ENCODE results near the gene SLC39A5.

DNA sequence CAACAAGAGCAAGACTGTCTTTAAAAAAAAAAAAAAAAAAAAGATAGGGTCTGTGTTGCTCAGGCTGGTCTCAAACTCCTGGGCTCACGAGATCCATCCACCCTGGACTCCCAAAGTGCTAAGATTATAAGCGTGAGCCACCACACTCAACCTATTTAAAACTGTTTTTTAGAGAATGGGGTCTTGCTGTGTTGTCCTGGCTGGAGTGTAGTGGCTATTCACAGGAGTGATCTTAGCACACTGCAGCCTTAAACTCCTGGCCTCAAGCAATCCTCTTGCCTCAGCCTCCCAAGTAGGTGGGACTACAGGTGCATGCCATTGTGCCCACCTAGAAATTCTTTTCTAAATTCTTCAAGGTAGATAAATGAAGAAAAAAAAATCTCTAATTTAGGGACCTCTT lies 44.4 kb downstream of the SLC39A5 start:
- TF ChIP-seq, protein P1, sequence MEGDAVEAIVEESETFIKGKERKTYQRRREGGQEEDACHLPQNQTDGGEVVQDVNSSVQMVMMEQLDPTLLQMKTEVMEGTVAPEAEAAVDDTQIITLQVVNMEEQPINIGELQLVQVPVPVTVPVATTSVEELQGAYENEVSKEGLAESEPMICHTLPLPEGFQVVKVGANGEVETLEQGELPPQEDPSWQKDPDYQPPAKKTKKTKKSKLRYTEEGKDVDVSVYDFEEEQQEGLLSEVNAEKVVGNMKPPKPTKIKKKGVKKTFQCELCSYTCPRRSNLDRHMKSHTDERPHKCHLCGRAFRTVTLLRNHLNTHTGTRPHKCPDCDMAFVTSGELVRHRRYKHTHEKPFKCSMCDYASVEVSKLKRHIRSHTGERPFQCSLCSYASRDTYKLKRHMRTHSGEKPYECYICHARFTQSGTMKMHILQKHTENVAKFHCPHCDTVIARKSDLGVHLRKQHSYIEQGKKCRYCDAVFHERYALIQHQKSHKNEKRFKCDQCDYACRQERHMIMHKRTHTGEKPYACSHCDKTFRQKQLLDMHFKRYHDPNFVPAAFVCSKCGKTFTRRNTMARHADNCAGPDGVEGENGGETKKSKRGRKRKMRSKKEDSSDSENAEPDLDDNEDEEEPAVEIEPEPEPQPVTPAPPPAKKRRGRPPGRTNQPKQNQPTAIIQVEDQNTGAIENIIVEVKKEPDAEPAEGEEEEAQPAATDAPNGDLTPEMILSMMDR (IDR thresholded peaks at IDR 0.05; ENCODE audit: low read depth, low read length, missing input control) = no peak
- TF ChIP-seq, protein P2, sequence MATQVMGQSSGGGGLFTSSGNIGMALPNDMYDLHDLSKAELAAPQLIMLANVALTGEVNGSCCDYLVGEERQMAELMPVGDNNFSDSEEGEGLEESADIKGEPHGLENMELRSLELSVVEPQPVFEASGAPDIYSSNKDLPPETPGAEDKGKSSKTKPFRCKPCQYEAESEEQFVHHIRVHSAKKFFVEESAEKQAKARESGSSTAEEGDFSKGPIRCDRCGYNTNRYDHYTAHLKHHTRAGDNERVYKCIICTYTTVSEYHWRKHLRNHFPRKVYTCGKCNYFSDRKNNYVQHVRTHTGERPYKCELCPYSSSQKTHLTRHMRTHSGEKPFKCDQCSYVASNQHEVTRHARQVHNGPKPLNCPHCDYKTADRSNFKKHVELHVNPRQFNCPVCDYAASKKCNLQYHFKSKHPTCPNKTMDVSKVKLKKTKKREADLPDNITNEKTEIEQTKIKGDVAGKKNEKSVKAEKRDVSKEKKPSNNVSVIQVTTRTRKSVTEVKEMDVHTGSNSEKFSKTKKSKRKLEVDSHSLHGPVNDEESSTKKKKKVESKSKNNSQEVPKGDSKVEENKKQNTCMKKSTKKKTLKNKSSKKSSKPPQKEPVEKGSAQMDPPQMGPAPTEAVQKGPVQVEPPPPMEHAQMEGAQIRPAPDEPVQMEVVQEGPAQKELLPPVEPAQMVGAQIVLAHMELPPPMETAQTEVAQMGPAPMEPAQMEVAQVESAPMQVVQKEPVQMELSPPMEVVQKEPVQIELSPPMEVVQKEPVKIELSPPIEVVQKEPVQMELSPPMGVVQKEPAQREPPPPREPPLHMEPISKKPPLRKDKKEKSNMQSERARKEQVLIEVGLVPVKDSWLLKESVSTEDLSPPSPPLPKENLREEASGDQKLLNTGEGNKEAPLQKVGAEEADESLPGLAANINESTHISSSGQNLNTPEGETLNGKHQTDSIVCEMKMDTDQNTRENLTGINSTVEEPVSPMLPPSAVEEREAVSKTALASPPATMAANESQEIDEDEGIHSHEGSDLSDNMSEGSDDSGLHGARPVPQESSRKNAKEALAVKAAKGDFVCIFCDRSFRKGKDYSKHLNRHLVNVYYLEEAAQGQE (IDR thresholded peaks at IDR 0.05) = no peak
- TF ChIP-seq GABPA (IDR thresholded peaks at IDR 0.05 in 1 of 2, conservative IDR thresholded peaks at IDR 0.05 in 1 of 2) = no peak
- TF ChIP-seq RAD21 (IDR thresholded peaks at IDR 0.05) = no peak
- no peak for TF ChIP-seq FOXA1 (IDR thresholded peaks at IDR 0.05)
- TF ChIP-seq HNF4A (conservative IDR thresholded peaks at IDR 0.05) = no peak
- TF ChIP-seq, protein P3, sequence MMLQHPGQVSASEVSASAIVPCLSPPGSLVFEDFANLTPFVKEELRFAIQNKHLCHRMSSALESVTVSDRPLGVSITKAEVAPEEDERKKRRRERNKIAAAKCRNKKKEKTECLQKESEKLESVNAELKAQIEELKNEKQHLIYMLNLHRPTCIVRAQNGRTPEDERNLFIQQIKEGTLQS (IDR thresholded peaks at IDR 0.05) = no peak
- no peak for TF ChIP-seq YY1 (IDR thresholded peaks at IDR 0.05)

Data from liver (tissue), 3 donors.